Astrocyte of the spinal cord (primary cell): ENCODE measurements around the gene RASEF.

Experiments used
- DNase-seq: peaks from one replicate; pipeline ENCODE4 v3.0.0; 2011; ENCODE audit warnings: low read depth, low spot score
- H3K4me3 ChIP-seq: 2 replicates; pipeline ENCODE4 v1.5.1; 2011; ENCODE audit warnings: low read depth, mild to moderate bottlenecking, low read length, moderate library complexity
- in situ Hi-C: cut with HindIII; loops from 2 replicates; pipeline ENCODE4 v1.10.0; 2017; ENCODE audit warnings: low sequenced_read_pairs
- TF ChIP-seq, protein P1 (sequence below): IDR thresholded peaks from 2 replicates; pipeline ENCODE4 v1.5.1; 2012; ENCODE audit warnings: low read depth, mild to moderate bottlenecking, low read length, inconsistent platforms

Gene RASEF

DNA sequence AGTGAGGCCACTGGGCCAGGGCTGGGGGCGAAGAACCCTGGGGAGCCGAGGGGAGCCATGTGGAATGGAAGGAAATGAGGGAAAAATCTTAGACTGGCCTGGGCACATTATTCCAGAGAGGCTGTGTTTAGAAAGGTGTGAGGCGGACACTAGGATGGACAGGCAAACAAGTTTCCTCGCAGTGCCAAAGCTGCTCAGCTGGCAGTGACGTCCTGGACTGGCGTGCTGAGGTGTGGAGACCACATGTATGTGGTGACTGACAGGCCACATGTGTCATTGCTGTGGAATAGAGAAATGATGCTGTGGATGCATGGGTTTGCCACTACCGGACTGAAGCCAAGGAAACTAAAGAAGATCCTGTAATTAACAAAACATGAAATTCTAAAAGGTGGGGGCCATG, 42.6 kb downstream of the RASEF start:
- no peak for DNase-seq
- no peak overlapping the region for H3K4me3 ChIP-seq
- TF ChIP-seq, protein P1, sequence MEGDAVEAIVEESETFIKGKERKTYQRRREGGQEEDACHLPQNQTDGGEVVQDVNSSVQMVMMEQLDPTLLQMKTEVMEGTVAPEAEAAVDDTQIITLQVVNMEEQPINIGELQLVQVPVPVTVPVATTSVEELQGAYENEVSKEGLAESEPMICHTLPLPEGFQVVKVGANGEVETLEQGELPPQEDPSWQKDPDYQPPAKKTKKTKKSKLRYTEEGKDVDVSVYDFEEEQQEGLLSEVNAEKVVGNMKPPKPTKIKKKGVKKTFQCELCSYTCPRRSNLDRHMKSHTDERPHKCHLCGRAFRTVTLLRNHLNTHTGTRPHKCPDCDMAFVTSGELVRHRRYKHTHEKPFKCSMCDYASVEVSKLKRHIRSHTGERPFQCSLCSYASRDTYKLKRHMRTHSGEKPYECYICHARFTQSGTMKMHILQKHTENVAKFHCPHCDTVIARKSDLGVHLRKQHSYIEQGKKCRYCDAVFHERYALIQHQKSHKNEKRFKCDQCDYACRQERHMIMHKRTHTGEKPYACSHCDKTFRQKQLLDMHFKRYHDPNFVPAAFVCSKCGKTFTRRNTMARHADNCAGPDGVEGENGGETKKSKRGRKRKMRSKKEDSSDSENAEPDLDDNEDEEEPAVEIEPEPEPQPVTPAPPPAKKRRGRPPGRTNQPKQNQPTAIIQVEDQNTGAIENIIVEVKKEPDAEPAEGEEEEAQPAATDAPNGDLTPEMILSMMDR, result no peak
- in situ Hi-C loops, result no loop called here

DNA sequence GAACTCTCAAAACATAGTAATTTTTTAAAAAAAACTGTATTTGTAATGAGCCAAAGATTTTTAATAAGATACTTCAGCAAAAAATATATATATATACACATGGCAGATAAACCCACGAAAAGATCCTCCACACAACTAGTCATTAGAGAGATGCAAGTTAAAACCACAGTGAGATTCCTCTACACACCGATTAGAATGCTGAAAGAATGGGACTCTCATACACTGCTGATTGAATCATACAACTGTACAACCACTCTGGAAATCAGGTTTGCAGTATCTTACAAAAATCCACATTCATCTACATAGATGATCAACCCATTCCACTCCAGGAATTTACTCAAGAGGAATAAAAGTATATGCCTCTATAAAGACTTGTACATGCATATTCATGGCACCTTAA, 43.7 kb downstream of the RASEF start:
- DNase-seq, result peak; percentile 6
- in situ Hi-C loops, result no loop called here
- no peak overlapping the region for H3K4me3 ChIP-seq
- TF ChIP-seq, protein P1, result no peak

DNA sequence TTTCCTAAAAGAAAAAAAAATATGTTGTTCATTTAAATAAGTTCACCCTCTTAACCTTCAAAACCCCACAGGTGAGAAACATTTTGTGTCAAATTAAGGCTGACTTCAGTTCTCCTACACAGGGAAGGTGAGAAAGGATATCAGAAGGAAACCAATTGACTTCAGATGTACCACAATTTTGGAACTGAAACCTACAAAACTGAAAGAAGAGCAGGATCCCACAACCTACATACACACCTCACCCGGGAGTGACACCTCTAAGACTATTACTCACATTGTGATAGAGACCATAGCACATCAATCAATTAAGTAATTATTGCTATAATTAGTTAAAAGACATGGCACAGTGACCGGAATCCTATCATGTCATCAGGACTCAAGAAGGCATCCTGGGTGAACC, 47.0 kb downstream of the RASEF start:
- no peak for DNase-seq
- TF ChIP-seq, protein P1, result no peak
- H3K4me3 ChIP-seq, result no peak overlapping the region
- in situ Hi-C loops, result no loop called here

DNA sequence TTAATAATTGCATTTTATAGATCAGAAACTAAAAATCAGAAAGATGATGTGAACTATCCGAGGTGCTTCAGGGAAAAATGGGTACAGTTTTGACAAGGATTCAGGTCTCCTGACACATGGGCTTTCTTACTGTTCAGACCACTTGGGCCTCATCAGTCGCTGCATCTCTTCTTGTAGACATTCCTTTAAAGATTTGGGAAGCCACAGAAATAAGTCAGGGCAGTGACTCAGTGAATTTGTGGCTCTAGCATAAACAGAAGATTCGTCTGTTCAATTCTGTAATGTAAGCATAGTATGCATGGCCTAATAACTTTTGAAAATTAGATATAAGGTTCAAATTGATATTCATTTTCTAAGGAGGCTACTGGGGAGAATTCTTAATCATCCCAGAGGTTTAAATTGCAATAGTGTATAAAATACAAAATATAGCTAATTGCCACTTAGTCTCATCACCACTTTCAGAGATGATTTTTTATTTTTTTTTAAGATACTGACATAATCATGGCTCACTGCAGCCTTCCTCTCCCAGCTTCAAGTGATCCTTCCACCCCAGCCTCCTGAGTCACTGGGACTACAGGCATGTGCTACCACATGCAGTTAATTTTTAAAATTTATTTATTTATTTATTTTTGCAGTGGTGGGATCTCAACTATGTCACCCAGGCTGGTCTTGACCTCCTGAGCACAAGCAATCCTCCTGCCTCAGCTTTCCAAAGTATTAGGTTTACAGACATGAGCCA, 48.9 kb downstream of the RASEF start:
- in situ Hi-C loops, result no loop called here
- DNase-seq, result peak; percentile 80

DNA sequence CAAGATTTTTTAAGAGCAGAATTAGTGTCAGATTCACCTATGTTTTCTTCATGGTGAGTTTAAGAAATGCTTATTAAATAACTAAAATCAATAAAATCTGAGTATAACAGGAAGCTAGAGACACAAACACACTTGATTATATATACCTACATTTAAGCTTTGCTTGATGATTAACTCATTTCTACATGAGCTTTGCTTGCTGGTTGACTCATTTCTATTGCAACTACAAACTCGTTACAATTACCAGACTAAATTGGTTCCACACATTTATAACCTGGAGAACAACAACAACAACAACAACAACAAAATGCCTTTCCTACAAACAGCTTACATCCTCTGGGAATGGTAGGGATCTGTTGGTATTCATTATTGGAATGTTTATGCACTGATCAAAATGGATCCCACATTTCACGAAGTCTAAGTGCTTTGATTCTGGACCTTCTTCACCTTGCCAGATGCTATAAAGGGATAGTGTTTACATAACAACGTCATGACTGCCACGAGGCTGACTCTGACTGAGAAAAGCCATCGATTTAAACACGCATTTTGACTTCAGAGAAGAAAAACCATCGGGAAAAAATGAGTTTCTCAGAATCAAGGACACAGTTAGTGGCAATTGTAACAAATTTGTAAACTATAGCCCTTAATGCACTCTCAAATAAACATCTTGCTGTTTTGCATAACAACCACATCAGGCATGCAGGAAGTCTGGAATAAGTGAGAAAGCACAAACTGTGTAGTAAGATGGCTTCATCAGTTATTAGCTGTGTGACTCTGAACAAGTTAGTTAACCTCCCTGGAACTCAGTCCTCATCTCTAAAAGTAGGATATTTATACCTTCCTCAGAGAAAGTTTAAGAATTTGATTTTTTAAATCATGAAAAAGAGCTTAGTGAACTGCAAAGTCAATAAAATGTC, 49.8 kb downstream of the RASEF start:
- TF ChIP-seq, protein P1, result no peak
- in situ Hi-C loops, result no loop called here

More for the DNA sequence above, 48.9 kb downstream of the RASEF start:
- H3K4me3 ChIP-seq, result no peak overlapping the region
- TF ChIP-seq, protein P1, result no peak

DNA sequence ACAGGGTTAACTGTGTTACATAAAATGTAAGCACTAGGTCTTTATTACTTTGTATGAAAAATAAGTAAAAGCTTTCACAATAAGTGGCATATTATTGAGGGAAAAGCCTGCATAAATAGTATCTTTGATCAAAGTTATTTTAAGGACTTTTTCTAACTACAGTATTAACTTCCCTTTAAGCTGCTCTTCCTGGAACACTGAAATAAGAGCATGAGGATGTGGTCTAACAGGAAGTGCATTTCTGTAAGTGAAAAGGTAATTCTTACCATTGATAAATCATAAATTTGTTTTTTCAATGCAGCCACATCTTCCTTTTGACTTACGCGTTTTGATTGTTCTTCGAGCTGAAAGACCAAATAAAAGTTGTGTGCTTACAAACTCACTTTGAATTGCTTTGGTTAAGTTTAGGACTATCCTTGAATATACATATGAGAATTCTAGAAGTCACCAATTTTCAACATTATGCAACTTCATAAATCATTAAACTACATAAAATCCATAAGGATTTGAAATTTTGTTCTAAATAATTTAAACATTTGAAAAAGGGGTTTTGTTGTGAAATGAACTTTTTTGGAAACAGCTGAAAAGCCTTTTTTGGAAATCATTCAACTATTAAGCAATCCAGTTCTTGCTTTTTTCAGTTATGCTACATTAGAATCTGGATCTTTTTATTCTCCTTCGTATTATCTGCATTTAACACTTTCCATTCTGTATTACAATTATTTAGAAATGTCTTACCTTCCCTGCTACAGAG, 50.6 kb downstream of the RASEF start:
- peak; percentile 20 for DNase-seq
- TF ChIP-seq, protein P1, result no peak
- in situ Hi-C loops, result no loop called here
- H3K4me3 ChIP-seq, result no peak overlapping the region

More for the DNA sequence above, 49.8 kb downstream of the RASEF start:
- DNase-seq, result peak; percentile 53
- H3K4me3 ChIP-seq, result no peak overlapping the region
